Mucosa of gallbladder (tissue), 1 donor: Measurements from ENCODE around the gene F11R. TPM values are rescaled to one million over a fixed set of nuclear protein-coding genes. Genes with fewer than 3 reads are reported as not detected.
A peak's percentile ranks its signal among the peaks of the same experiment; 100 is the strongest.
"Not testable (repeated sequence)": the region's sequence is repeated elsewhere in the genome, so short reads cannot be mapped to it uniquely, and the experiment has no call there.

Experiments
- DNase-seq: peaks from one replicate; pipeline ENCODE4 v3.0.0-alpha.2; 2020; ENCODE audit warnings: low spot score
- total RNA-seq: library from RNA; stranded (reverse); gene quantifications from one replicate; pipeline ENCODE4 v1.2.1, GENCODE V29; 2021
- donor health status: DM: no; HTN: no; CAD: no.

The F11R gene
- total RNA-seq: 173 TPM

- DNase-seq: no peak
Measured at GRCh38 chr1:161020509-161021164, at the start of gene F11R. TSS of gene F11R (minus strand) at chr1:161021152. CDS start at chr1:161021073, 79 bp downstream.

DNA sequence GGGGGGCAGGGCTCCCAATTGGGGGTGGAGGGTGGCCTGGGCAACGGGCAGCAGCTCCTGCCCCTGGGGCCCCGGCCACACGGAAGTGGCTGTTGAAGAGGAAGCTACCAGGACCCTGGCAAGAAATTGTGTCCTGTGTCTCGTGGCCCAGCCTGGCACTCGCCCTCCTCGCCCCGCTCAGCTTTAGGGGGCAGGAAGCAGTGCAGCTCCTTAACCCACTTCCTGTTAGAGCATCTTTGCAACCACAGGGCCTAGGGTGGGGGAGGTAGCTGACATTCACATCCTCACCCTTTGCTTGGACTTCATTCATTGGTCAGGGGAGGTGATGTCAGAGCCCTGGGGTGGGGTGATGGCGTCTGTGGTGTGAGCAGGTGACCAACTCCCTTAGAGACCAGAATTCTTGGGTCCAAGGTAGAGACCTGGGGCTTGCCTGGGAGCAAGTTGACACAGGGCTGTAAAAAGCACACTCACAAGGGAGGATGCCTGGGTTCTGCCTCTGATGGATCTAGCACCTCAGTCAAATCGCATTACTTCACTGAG is 48.8 kb upstream of the F11R start, which contains the start of gene ARHGAP30:
Gene ARHGAP30 (minus strand): TSS at position 161 of the 540 bp plus-strand sequence. CDS start 267 bp downstream, outside the sequence.
- peak; percentile 68 for DNase-seq

DNA sequence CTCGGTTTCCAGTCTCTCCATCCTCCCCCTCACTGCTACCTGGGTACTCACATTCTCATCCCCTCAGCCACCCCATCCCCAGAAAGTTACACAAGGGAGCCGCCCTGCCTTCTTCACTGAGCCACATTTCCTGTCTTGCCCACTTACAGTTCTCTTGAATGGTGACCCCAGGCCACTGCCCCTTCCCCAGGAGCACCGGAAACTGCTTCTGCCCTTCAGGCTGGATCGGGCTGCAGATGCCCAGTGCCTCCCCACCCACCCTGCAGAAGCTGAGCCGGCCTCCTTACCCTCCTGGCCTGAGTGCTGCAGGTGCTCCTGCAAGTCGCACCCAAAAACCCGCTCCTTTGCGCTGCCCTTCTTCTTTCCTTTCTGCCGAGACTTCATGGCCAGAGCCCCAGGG is 48.3 kb upstream of the F11R start:
- DNase-seq: no peak

- DNase-seq: peak; percentile 62
Measured at GRCh38 chr1:161068306-161069234, 47.6 kb upstream of the F11R start.

GRCh38 chr1:161066694-161067093 is 45.7 kb upstream of the F11R start:
- DNase-seq: no peak

GRCh38 chr1:161065681-161066080 is 44.7 kb upstream of the F11R start:
- not testable (repeated sequence) for DNase-seq

GRCh38 chr1:161063936-161064335 is 43.0 kb upstream of the F11R start:
- DNase-seq: not testable (repeated sequence)

- DNase-seq: no peak
Measured at GRCh38 chr1:161061419-161061818, 40.5 kb upstream of the F11R start.

DNA sequence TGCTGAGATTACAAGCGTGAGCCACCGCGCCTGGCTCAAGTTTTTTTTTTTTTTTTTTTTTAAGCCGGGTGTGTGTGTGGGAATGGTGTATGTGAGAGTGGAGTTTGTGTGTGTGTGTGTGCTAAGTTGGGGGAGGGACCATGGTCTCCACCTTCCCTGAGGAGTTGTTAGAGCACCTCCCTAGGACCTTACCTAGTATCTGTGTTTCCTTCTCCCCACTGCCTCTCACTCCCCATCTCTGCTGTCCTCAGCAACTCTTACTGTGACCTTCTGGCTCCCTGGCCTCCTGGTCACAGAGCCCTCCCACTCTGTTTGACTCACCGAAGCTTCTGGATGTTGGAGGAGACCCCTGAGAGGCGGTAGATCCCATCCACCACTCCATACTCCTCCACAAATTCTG is 38.3 kb upstream of the F11R start:
- no peak for DNase-seq

- no peak for DNase-seq
Measured at GRCh38 chr1:161054805-161055204, 33.9 kb upstream of the F11R start.

- DNase-seq: no peak
Measured at GRCh38 chr1:161054232-161054631, 33.3 kb upstream of the F11R start.

DNA sequence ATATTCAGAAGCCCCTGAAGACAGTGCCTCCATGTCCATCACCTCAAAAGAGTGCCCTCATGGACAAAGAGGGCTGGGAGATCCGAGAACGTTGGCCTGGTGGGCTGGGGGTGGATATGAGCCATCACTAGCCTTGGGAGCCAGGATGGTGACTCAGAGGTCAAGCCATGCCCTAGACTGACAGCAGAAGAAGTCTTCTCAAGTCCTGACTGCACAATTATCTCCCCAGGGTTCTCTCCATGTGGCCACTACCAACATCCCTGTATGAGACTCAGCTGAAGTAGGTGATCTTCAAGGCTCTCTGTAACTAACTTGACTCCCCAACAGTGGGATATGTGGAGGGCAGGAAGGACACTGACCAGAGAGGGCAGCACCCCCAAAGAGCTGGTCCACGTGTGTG is 31.9 kb upstream of the F11R start:
- no peak for DNase-seq

- no peak for DNase-seq
Measured at GRCh38 chr1:161051219-161051618, 30.3 kb upstream of the F11R start.

GRCh38 chr1:161048949-161049722 is 28.2 kb upstream of the F11R start:
- DNase-seq: no peak

DNA sequence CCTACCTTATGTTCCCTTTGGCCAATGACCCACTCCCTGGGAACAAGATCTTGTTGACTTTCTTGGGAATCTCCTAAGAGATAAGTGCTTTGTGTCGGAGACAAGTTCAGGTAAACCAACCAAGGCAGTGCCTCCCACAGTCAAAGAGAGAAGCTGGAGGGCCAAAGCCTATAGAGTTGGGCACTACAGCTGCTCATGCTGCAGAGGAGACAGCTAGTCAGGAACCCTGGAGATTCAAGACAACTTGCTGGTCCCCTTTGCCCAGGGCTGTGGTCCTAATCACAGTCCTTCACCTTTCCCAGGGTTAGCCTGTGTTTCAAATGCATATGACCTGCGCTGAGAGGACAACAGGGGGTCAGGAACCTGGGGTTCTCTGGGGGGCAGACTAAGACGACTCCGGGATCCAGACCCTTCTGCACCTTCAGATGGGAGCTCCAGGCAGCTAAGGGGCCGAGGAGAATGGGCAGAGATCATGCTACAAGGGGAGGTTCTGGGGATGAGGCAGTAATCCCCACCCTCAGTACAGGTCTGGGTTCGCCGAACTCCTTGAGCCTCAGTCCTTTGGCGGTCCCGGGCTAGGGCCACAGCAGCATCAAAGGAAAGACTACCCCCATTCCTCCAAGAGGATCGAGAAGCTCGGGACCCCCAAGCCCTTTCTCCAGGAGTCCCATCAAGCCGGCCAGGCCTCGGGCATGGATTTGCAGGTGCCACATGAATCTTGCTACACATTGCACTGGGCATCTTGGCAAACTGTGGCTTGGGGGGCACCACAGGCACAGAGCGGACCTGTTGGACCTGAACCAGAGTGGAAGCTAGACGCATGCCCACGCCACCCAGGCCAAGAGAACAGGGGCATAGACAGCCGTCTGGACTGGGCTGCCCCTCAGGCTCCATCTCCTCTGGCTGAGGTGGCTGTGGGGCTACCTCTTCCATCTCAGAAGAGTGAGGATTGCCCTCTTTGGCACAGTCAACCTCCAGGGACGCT is 26.8 kb upstream of the F11R start:
- DNase-seq: no peak

- DNase-seq: no peak
Measured at GRCh38 chr1:161046605-161047228, 25.8 kb upstream of the F11R start.

DNA sequence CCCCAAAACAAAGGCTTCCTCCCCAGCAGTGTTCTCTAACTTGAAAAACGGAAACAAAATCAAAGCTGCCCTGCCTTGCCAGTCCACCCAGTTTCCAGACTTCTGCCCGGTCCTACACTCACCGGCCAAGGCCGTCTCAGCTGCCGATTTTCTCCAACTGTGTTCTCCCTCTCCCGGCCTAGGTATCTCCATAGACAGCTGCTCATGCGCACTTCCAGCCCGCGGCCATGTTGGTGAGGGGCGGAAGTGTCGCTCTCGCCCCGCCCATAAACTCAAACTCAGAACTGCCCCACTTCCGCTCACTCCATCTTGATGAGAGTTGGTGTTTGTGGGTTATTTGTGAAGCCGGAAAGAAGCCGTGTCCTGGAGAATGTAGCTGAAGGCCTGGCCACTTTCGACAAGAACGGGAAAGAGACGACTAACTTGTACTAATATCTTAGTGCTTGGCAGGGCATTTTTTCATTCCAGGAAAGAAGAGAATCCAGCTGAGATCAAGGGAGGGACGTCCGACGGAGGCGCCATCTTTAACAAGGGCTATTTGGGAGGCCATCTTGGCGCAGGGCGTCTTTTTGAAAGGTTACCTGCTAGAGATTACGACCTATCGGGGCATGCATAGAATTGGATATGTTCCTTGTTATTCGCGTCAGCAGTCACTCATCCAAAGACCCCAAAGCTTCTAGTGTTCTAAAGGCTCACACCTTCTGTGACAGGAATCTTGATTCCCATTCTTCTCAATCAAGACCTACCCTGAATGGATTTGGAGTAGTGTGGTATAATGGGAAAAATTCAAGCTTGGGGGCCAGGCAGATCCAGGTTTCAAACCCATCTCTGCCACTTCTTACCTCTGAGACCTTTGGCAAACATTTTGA is 25.0 kb upstream of the F11R start, which contains the start of gene USF1:
Gene USF1 (minus strand): TSS at position 242 of the 869 bp plus-strand sequence. CDS start 2,702 bp downstream, outside the sequence.
- DNase-seq: peak; percentile 95

DNA sequence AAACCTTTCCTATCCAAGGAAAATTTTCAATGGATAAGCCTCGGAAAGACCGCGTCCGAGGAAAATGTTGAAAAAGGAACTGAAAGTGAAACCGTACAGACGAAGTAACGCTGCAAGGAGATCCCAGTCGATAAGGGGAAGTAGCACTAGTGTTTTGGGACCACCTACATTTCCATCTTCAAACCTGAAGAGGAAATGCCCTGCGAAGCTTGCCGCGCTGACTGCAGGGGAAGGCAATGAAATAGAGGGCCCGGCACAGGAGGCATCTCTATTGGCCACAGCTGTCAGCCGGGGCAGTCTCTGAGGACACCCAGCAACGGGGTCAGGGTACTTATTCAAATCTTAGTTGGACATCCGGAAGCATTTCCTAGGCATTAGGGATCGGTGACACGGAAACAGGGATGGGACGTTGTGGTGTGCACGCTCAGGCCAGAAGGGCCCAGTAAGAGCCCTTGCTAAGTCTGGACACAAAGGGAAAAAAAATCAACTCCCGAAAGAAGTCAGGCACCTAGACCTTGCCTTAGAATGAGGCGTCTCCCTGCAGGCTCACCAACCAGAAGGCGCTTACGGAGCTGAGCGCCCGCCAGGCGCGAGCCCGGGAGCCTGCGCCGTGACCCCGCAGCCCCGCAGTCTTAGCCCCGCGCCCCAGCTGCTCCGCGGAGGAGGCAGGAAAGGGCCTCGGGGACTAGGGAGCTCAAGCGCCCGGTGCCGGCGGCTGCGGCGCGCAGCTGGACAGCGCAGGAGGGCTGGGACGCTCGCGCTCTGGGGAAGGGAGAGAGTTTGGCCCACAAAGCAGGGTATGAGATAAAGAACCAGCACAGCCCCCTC is 24.2 kb upstream of the F11R start:
- peak; percentile 56 for DNase-seq
